GM23338 (cell line): ENCODE data around the gene CXCL6. TPM values are rescaled to one million over a fixed set of nuclear protein-coding genes. Genes with fewer than 3 reads are reported as not detected.

Source experiments
- ATAC-seq: fragments of 200-7000 bp; cut with Tn5 transposase; 3 replicates; pipeline ENCODE4 v1.9.1; 2020
- DNase-seq: peaks from one replicate; pipeline ENCODE4 v3.0.0-alpha.2; 2015; ENCODE audit warnings: low spot score
- H2AFZ ChIP-seq: fragments of 200-600 bp; sonication (generic); 2 replicates; pipeline ENCODE4 v1.8.0; 2016; ENCODE audit warnings: antibody characterized with exemption, mild to moderate bottlenecking, moderate library complexity
- H3F3A ChIP-seq: fragments of 200-600 bp; sonication (generic); replicated peaks from 2 replicates; pipeline ENCODE4 v1.8.0; 2017; ENCODE audit warnings: antibody characterized with exemption, mixed run types, low read depth
- H3K27ac ChIP-seq: fragments of 200-600 bp; sonication (generic); 2 replicates; pipeline ENCODE4 v1.6.1; 2016; ENCODE audit warnings: low read depth
- H3K27me3 ChIP-seq: fragments of 200-600 bp; sonication (generic); 2 replicates; pipeline ENCODE4 v1.8.0; 2016; ENCODE audit warnings: mild to moderate bottlenecking, mixed run types, moderate library complexity; ENCODE audit not compliant: insufficient read depth
- H3K36me3 ChIP-seq: fragments of 200-600 bp; sonication (generic); 2 replicates; pipeline ENCODE4 v1.8.0; 2016; ENCODE audit warnings: mild to moderate bottlenecking; ENCODE audit not compliant: insufficient read depth
- H3K4me1 ChIP-seq: fragments of 200-600 bp; sonication (generic); 2 replicates; pipeline ENCODE4 v1.8.0; 2016; ENCODE audit warnings: mild to moderate bottlenecking, moderate library complexity; ENCODE audit not compliant: insufficient read depth
- H3K4me2 ChIP-seq: fragments of 200-600 bp; sonication (generic); 2 replicates; pipeline ENCODE4 v1.7.1; 2017; ENCODE audit warnings: mixed run types
- H3K4me3 ChIP-seq: fragments of 200-600 bp; sonication (generic); 2 replicates; pipeline ENCODE4 v1.6.1; 2016; ENCODE audit warnings: mixed run types
- H3K79me2 ChIP-seq: fragments of 200-600 bp; sonication (generic); replicated peaks from 2 replicates; pipeline ENCODE4 v1.8.0; 2017; ENCODE audit warnings: mild to moderate bottlenecking; ENCODE audit not compliant: insufficient read depth
- H3K9me2 ChIP-seq: fragments of 200-600 bp; sonication (generic); 2 replicates; pipeline ENCODE4 v1.8.0; 2017; ENCODE audit not compliant: insufficient read depth
- H4K20me1 ChIP-seq: fragments of 200-600 bp; sonication (generic); replicated peaks from 2 replicates; pipeline ENCODE4 v1.8.0; 2017; ENCODE audit warnings: mild to moderate bottlenecking; ENCODE audit not compliant: insufficient read depth
- H3K27ac Mint-ChIP-seq: 2 replicates; pipeline ENCODE4 v1.8.0; 2020; ENCODE audit warnings: inconsistent platforms, mild to moderate bottlenecking, moderate library complexity, mixed read lengths
- H3K27me3 Mint-ChIP-seq: 3 replicates; pipeline ENCODE4 v1.8.0; 2022; ENCODE audit warnings: low read depth, mild to moderate bottlenecking, moderate library complexity, mixed read lengths, inconsistent platforms; ENCODE audit not compliant: insufficient read depth, poor library complexity
- H3K36me3 Mint-ChIP-seq: 3 replicates; pipeline ENCODE4 v1.8.0; 2021; ENCODE audit warnings: low read depth, mild to moderate bottlenecking, inconsistent platforms, moderate library complexity, mixed read lengths
- H3K4me1 Mint-ChIP-seq: 3 replicates; pipeline ENCODE4 v1.8.0; 2020; ENCODE audit warnings: mild to moderate bottlenecking, inconsistent platforms, mixed read lengths
- H3K4me3 Mint-ChIP-seq: 3 replicates; pipeline ENCODE4 v1.8.0; 2021; ENCODE audit warnings: moderate library complexity, mild to moderate bottlenecking, inconsistent platforms, mixed read lengths
- H3K9me3 Mint-ChIP-seq: 3 replicates; pipeline ENCODE4 v1.8.0; 2020; ENCODE audit warnings: moderate library complexity, mild to moderate bottlenecking, inconsistent platforms, mixed read lengths
- CREB1 ChIP-seq: fragments of 250-450 bp; sonication (Bioruptor Pico); IDR thresholded peaks from 2 replicates; pipeline ENCODE4 v1.5.0; 2020; ENCODE audit warnings: low read depth, mild to moderate bottlenecking, moderate library complexity
- CTCF ChIP-seq, 2 experiments: fragments of 200-600 bp in 1 of 2; sonication (generic) in 1 of 2; conservative IDR thresholded peaks; 2 replicates each; pipeline versions ENCODE4 v1.5.1 to v1.6.1; 2016 to 2017; ENCODE audit warnings: antibody characterized with exemption in 2 of 2, low read depth in 2 of 2, mild to moderate bottlenecking in 2 of 2, moderate library complexity in 1 of 2
- ETS1 ChIP-seq: IDR thresholded peaks from 2 replicates; pipeline ENCODE4 v1.6.1; 2016; ENCODE audit warnings: antibody characterized with exemption
- EZH2 ChIP-seq: fragments of 200-600 bp; sonication (generic); IDR thresholded peaks from one replicate; pipeline ENCODE4 v1.8.0; 2017; ENCODE audit warnings: antibody characterized with exemption, mild to moderate bottlenecking, low read depth; ENCODE audit not compliant: unreplicated experiment
- EZH2phosphoT487 ChIP-seq: fragments of 200-600 bp; sonication (generic); IDR thresholded peaks from one replicate; pipeline ENCODE4 v1.8.1; 2018; ENCODE audit warnings: antibody characterized with exemption; ENCODE audit not compliant: unreplicated experiment
- JUNB ChIP-seq: IDR thresholded peaks from one replicate; pipeline ENCODE4 v1.6.1; 2016; ENCODE audit warnings: antibody characterized with exemption; ENCODE audit not compliant: unreplicated experiment
- NANOG ChIP-seq: IDR thresholded peaks from 2 replicates; pipeline ENCODE4 v1.6.1; 2016; ENCODE audit warnings: antibody characterized with exemption, borderline replicate concordance
- POLR2AphosphoS5 ChIP-seq: IDR thresholded peaks from 2 replicates; pipeline ENCODE4 v1.6.1; 2016; ENCODE audit warnings: antibody characterized with exemption, low read depth
- REST ChIP-seq: IDR thresholded peaks from one replicate; pipeline ENCODE4 v1.6.1; 2018; ENCODE audit warnings: antibody characterized with exemption; ENCODE audit not compliant: unreplicated experiment
- STAT1 ChIP-seq: IDR thresholded peaks from one replicate; pipeline ENCODE4 v1.6.1; 2016; ENCODE audit warnings: antibody characterized with exemption; ENCODE audit not compliant: unreplicated experiment
- ZNF114 ChIP-seq: fragments of 250-450 bp; sonication (Bioruptor Pico); IDR thresholded peaks from 2 replicates; pipeline ENCODE4 v1.5.0; 2020; ENCODE audit warnings: mild to moderate bottlenecking, moderate library complexity
- ZNF331 ChIP-seq: fragments of 250-450 bp; sonication (Bioruptor Pico); IDR thresholded peaks from 2 replicates; pipeline ENCODE4 v1.5.0; 2020; ENCODE audit warnings: low read depth, mild to moderate bottlenecking, moderate library complexity
- ZNF462 ChIP-seq: fragments of 250-450 bp; sonication (Bioruptor Pico); IDR thresholded peaks from 2 replicates; pipeline ENCODE4 v1.5.0; 2020; ENCODE audit warnings: mild to moderate bottlenecking, moderate library complexity
- polyA plus RNA-seq: library from polyadenylated mRNA; unstranded; fragments of >200 nt; fragmentation: Nextera tagmentation; extraction: Ambion mirVana; gene quantifications from 2 replicates; pipeline ENCODE4 v1.2.1, GENCODE V29; 2016
- total RNA-seq: library from RNA; depleted of rRNA; stranded (reverse); fragments of >200 nt; shearing (Covaris generic); gene quantifications from 2 replicates; pipeline ENCODE4 v1.2.3, GENCODE V29; 2014

The CXCL6 gene
- total and polyA plus RNA-seq, 2 experiments from 2014 or later: 7.2 to 11.8 TPM

GRCh38 chr4:73870260-73870659, 33.8 kb downstream of the CXCL6 start:
- ATAC-seq (peak; percentile 6; the same call in 1 of the 3 replicates), DNase-seq (peak; percentile 11)
- Histone ChIP-seq H3K27ac (no peak overlapping the region), H3K9me2 (no peaks in the 10 kb centered on the region), H3K4me3 (peak overlapping the region; percentile 80), H3F3A (no peaks in the 10 kb centered on the region; the same call in 1 of the 2 replicates), H3K79me2 (no peaks in the 10 kb centered on the region), H3K27me3 (peaks cover 23% of the 10 kb centered on the region), H2AFZ (no peak overlapping the region), H3K36me3 (no peaks in the 10 kb centered on the region), H3K4me1 (peaks cover 18% of the 10 kb centered on the region), H3K4me2 (peak overlapping the region; percentile 89), H4K20me1 (no peaks in the 10 kb centered on the region)
- TF ChIP-seq EZH2 (no peak), ZNF462 (CRISPR knock-in tag) (no peak), ZNF331 (CRISPR knock-in tag) (no peak), JUNB (no peak), EZH2phosphoT487 (no peak), CREB1 (no peak), ETS1 (no peak), NANOG (no peak), REST (no peak), STAT1 (no peak), CTCF (conservative IDR thresholded peaks at IDR 0.05; ENCODE audit: low read depth in 2 of 2) (no peak), ZNF114 (CRISPR knock-in tag) (no peak), POLR2AphosphoS5 (no peak)
- H3K4me3 Mint-ChIP-seq: peak overlapping the region; percentile 76; the same call in 2 of the 3 replicates
- H3K4me1 Mint-ChIP-seq: peaks cover 22% of the 10 kb centered on the region
- peaks cover 10% of the 10 kb centered on the region for H3K27me3 Mint-ChIP-seq
- H3K36me3 Mint-ChIP-seq: no peaks in the 10 kb centered on the region
- no peaks in the 10 kb centered on the region for H3K9me3 Mint-ChIP-seq
- H3K27ac Mint-ChIP-seq: no peak overlapping the region
